ENCODE data around the gene TIMM17B.

TIMM17B gene

GRCh38 chrX:48908600-48908999 lies 11.0 kb upstream of the TIMM17B start:
- TF ChIP-seq MAX (IDR thresholded peaks at IDR 0.05) (no peak), REST (IDR thresholded peaks at IDR 0.05; ENCODE audit: low read depth) (no peak), FOXM1 (IDR thresholded peaks at IDR 0.05; ENCODE audit: borderline replicate concordance, low read depth) (no peak), RAD21 (IDR thresholded peaks at IDR 0.05; ENCODE audit: low read depth) (no peak), TCF12 (IDR thresholded peaks at IDR 0.05; ENCODE audit: low read depth) (no peak), EGR1 (IDR thresholded peaks at IDR 0.05) (no peak), YY1 (IDR thresholded peaks at IDR 0.05; ENCODE audit: low read depth) (no peak), CEBPB (IDR thresholded peaks at IDR 0.05) (no peak), EP300 (IDR thresholded peaks at IDR 0.05; ENCODE audit: borderline replicate concordance) (no peak), CREB1 (IDR thresholded peaks at IDR 0.05; ENCODE audit: low read depth) (no peak), USF1 (IDR thresholded peaks at IDR 0.05) (no peak), TEAD4 (IDR thresholded peaks at IDR 0.05) (no peak), ZBTB7A (IDR thresholded peaks at IDR 0.05; ENCODE audit: low read depth) (no peak), TAF1 (IDR thresholded peaks at IDR 0.05; ENCODE audit: low read depth) (no peak), NFIC (IDR thresholded peaks at IDR 0.05) (no peak)

- TF ChIP-seq NFIC (IDR thresholded peaks at IDR 0.05) (no peak), CREB1 (IDR thresholded peaks at IDR 0.05; ENCODE audit: low read depth) (no peak), TEAD4 (IDR thresholded peaks at IDR 0.05) (no peak)
These were observed 7.7 kb upstream of the TIMM17B start for GRCh38 chrX:48905090-48905790.

GRCh38 chrX:48904626-48905025 lies 7.1 kb upstream of the TIMM17B start:
- TF ChIP-seq TCF12 (IDR thresholded peaks at IDR 0.05; ENCODE audit: low read depth) (no peak), EGR1 (IDR thresholded peaks at IDR 0.05) (no peak), NFIC (IDR thresholded peaks at IDR 0.05) (no peak), EP300 (IDR thresholded peaks at IDR 0.05; ENCODE audit: borderline replicate concordance) (no peak), TEAD4 (IDR thresholded peaks at IDR 0.05) (no peak), TAF1 (IDR thresholded peaks at IDR 0.05; ENCODE audit: low read depth) (no peak), ZBTB7A (IDR thresholded peaks at IDR 0.05; ENCODE audit: low read depth) (no peak), REST (IDR thresholded peaks at IDR 0.05; ENCODE audit: low read depth) (no peak), USF1 (IDR thresholded peaks at IDR 0.05) (no peak), MAX (IDR thresholded peaks at IDR 0.05) (no peak), CEBPB (IDR thresholded peaks at IDR 0.05) (no peak), YY1 (IDR thresholded peaks at IDR 0.05; ENCODE audit: low read depth) (no peak), CREB1 (IDR thresholded peaks at IDR 0.05; ENCODE audit: low read depth) (no peak), FOXM1 (IDR thresholded peaks at IDR 0.05; ENCODE audit: borderline replicate concordance, low read depth) (no peak), RAD21 (IDR thresholded peaks at IDR 0.05; ENCODE audit: low read depth) (no peak)

- no peak for TF ChIP-seq NFIC (IDR thresholded peaks at IDR 0.05)
- TF ChIP-seq MAX (IDR thresholded peaks at IDR 0.05) = no peak
- no peak for TF ChIP-seq REST (IDR thresholded peaks at IDR 0.05; ENCODE audit: low read depth)
- no peak for TF ChIP-seq YY1 (IDR thresholded peaks at IDR 0.05; ENCODE audit: low read depth)
- no peak for TF ChIP-seq TAF1 (IDR thresholded peaks at IDR 0.05; ENCODE audit: low read depth)
- TF ChIP-seq TCF12 (IDR thresholded peaks at IDR 0.05; ENCODE audit: low read depth) = no peak
- no peak for TF ChIP-seq CREB1 (IDR thresholded peaks at IDR 0.05; ENCODE audit: low read depth)
These were observed 6.6 kb upstream of the TIMM17B start for GRCh38 chrX:48904180-48904579.
